ENCODE measurements around the gene NOTCH1. TPM values are rescaled to one million over a fixed set of nuclear protein-coding genes. Genes with fewer than 3 reads are reported as not detected.

NOTCH1 gene
- total RNA-seq, 1 donor from 2014 or later = 17.6 TPM

DNA sequence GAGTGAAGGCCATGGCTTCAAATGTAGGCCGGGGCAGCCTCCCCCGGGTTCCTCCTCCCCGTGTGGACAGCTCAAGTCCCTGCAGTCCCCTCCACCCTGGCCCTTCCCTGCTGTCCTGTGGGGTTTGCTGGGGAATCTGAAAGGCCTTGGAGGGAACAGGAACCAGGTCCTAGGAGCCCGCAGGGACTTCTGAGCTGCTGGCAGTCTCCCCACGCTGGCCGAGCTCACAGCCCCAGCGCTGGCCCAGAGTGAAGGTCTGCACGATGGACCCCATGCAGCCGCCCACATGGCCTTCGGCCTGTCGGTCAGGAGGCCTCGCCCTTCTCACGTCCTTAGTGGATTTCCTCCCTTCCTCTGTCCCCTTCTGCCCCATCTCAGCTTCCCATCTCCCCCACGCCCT, 25.7 kb upstream of the NOTCH1 start:
- no peaks in the 10 kb centered on the region for H3K9me3 ChIP-seq (replicated peaks)
- intact Hi-C loops (cut with micrococcal nuclease) = no loop called here

DNA sequence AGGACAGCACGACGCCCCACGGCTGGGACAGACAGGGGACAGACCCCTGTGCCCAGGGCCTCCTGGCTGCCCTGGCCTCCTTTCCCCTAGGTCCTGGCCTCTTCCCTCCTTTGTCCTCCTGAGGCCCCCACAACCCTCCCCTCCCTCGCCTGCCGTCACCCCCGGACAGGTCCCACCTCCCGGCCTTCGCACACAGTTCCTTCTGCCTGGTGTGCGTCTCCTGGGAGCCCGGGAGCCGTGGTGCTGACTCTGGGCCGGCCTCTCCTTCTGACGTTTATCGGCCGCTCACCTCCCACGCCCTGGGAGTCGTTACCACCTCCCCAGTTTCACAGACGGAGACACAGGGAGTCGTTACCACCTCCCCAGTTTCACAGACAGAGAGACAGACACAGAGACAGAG, 25.1 kb upstream of the NOTCH1 start:
- Histone ChIP-seq H3K4me1 (peaks cover 94% of the 10 kb centered on the region), H3K4me3 (no peak overlapping the region), H3K27me3 (ENCODE audit: low read depth) (no peaks in the 10 kb centered on the region), H3K9me3 (replicated peaks) (no peaks in the 10 kb centered on the region), H3K36me3 (no peaks in the 10 kb centered on the region), H3K27ac (replicated peaks) (peak overlapping the region; percentile 95)
- intact Hi-C loops (cut with micrococcal nuclease) = no loop called here
- no peak for TF ChIP-seq CTCF (IDR thresholded peaks at IDR 0.05; ENCODE audit: borderline replicate concordance)
- DNase-seq = no peak

More for the DNA sequence above, 25.7 kb upstream of the NOTCH1 start:
- no peak for DNase-seq
- TF ChIP-seq CTCF (IDR thresholded peaks at IDR 0.05; ENCODE audit: borderline replicate concordance) = peak; percentile 34
- H3K36me3 ChIP-seq = no peaks in the 10 kb centered on the region
- H3K27me3 ChIP-seq (ENCODE audit: low read depth) = no peaks in the 10 kb centered on the region
- peak overlapping the region; percentile 95 for H3K27ac ChIP-seq (replicated peaks)
- no peak overlapping the region for H3K4me3 ChIP-seq
- H3K4me1 ChIP-seq = peaks cover 94% of the 10 kb centered on the region

GRCh38 chr9:136570191-136570845, 24.5 kb upstream of the NOTCH1 start:
- TF ChIP-seq CTCF (IDR thresholded peaks at IDR 0.05; ENCODE audit: borderline replicate concordance) = no peak
- no peaks in the 10 kb centered on the region for H3K9me3 ChIP-seq (replicated peaks)
- H3K27me3 ChIP-seq (ENCODE audit: low read depth) = no peaks in the 10 kb centered on the region
- H3K27ac ChIP-seq (replicated peaks) = peak overlapping the region; percentile 95
- H3K4me1 ChIP-seq = peaks cover 95% of the 10 kb centered on the region
- intact Hi-C loops (cut with micrococcal nuclease) = no loop called here
- H3K4me3 ChIP-seq = no peak overlapping the region
- no peaks in the 10 kb centered on the region for H3K36me3 ChIP-seq
- DNase-seq = no peak

DNA sequence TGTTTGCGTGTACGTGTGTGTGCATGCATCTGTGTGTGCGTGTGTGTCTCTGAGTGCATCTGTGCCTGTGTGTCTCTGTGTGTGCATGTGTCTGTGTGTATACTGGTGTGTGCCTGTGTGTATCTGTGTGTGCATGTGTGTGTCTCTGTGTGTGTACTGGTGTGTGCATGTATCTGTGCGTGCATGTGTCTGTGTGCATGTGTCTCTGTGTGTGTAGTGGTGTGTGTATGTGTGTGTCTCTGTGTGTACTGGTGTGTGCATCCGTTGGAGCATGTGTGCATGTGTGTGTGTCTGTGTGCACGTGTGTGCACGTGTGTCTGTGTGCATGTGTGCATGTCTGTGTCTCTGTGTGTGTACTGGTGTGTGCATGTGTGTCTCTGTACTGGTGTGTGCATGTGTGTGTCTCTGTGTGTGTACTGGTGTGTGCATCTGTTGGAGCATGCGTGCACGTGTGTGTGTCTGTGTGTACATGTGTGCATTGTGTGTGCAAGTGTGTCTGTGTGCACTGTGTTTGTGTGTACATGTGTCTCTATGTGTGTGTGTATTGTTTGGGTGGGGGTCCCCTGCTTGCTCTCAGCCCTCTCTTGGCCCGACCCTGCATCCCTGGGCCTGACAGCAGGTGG, 23.8 kb upstream of the NOTCH1 start:
- no peak for TF ChIP-seq CTCF (IDR thresholded peaks at IDR 0.05; ENCODE audit: borderline replicate concordance)
- Histone ChIP-seq H3K27me3 (ENCODE audit: low read depth) (no peaks in the 10 kb centered on the region), H3K4me1 (peaks cover 100% of the 10 kb centered on the region), H3K36me3 (no peaks in the 10 kb centered on the region), H3K27ac (replicated peaks) (no peak overlapping the region), H3K4me3 (no peak overlapping the region), H3K9me3 (replicated peaks) (no peaks in the 10 kb centered on the region)
- no peak for DNase-seq
- intact Hi-C loops (cut with micrococcal nuclease) = no loop called here

GRCh38 chr9:136568288-136569081, 22.6 kb upstream of the NOTCH1 start:
- Histone ChIP-seq H3K27me3 (ENCODE audit: low read depth) (no peaks in the 10 kb centered on the region), H3K36me3 (no peaks in the 10 kb centered on the region), H3K4me1 (peaks cover 100% of the 10 kb centered on the region), H3K4me3 (no peak overlapping the region), H3K9me3 (replicated peaks) (no peaks in the 10 kb centered on the region), H3K27ac (replicated peaks) (peak overlapping the region; percentile 63)
- no peak for DNase-seq
- no peak for TF ChIP-seq CTCF (IDR thresholded peaks at IDR 0.05; ENCODE audit: borderline replicate concordance)
- intact Hi-C loops (cut with micrococcal nuclease) = no loop called here
